ENCODE measurements around the gene GRID1. TPM values are rescaled to one million over a fixed set of nuclear protein-coding genes. Genes with fewer than 3 reads are reported as not detected.

GRID1 gene
- total RNA-seq, 1 experiment from 2014 or later: not detected

DNA sequence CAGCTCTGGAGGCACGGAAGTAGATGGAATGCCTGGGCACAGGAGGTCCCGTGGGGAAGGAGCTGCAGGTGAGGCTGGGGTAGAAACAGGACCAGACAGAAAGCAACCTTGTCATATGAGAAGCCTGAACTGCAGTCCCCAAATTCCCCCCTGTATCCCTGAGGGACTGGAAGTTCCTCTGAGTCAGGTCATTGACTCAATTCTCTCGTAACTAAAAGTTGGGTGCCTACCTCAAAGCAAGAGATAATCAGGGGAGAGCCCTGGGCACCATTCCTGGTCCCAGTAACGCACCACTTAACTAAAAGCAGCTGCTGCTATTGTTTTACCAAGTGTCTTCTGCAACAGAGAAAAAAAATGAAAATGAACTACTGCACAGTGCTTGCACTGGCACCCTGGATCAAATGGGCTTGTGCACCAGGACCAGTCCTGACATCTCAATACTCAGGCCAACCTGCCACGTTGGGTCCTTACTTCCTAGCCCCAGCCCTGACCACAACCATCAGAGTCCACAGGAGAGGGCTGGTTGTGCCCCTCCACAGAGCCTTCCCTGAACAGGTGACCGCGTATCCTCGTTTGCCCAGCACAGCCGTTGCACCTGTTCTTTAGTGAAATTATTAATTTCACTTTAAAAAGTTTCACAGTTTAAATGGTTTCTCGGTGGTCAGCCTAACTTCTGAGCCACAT is 79.3 kb downstream of the GRID1 start:
- ChIA-PET POLR2A (ENCODE audit: unreplicated experiment) (no interaction called here), CTCF (no interaction called here)
- Histone ChIP-seq H3K4me1 (replicated peaks; ENCODE audit: insufficient read depth) (no peaks in the 10 kb centered on the region), H3K79me2 (ENCODE audit: low read depth) (no peaks in the 10 kb centered on the region), H3K27ac (no peak overlapping the region), H3K4me2 (no peak overlapping the region), H3F3A (ENCODE audit: insufficient read depth, low read depth) (no peaks in the 10 kb centered on the region), H3K4me3 (no peak overlapping the region), H3K36me3 (ENCODE audit: low read depth) (no peaks in the 10 kb centered on the region), H3K9me2 (ENCODE audit: insufficient read depth) (no peaks in the 10 kb centered on the region), H2AFZ (no peak overlapping the region), H4K20me1 (ENCODE audit: insufficient read depth) (no peaks in the 10 kb centered on the region), H3K9me3 (ENCODE audit: insufficient read depth, low read depth) (no peaks in the 10 kb centered on the region), H3K27me3 (ENCODE audit: insufficient read depth, low read depth) (peaks cover 31% of the 10 kb centered on the region)
- DNase-seq: no peak
- TF ChIP-seq CTCF (conservative IDR thresholded peaks at IDR 0.05) (no peak), EZH2 (IDR thresholded peaks at IDR 0.05; ENCODE audit: low read depth) (no peak)
- BruUV-seq (replicated peaks): no TSS peak
- intact Hi-C loops (cut with micrococcal nuclease; ENCODE audit: unreplicated experiment): no loop called here

- Histone ChIP-seq H3K4me1 (replicated peaks; ENCODE audit: insufficient read depth) (no peaks in the 10 kb centered on the region), H3K9me3 (ENCODE audit: insufficient read depth, low read depth) (no peaks in the 10 kb centered on the region), H3K4me2 (no peak overlapping the region), H3K4me3 (no peak overlapping the region), H3K36me3 (ENCODE audit: low read depth) (no peaks in the 10 kb centered on the region), H3K27me3 (ENCODE audit: insufficient read depth, low read depth) (peaks cover 31% of the 10 kb centered on the region), H3F3A (ENCODE audit: insufficient read depth, low read depth) (no peaks in the 10 kb centered on the region), H3K27ac (no peak overlapping the region), H3K9me2 (ENCODE audit: insufficient read depth) (no peaks in the 10 kb centered on the region), H4K20me1 (ENCODE audit: insufficient read depth) (no peaks in the 10 kb centered on the region), H2AFZ (no peak overlapping the region), H3K79me2 (ENCODE audit: low read depth) (no peaks in the 10 kb centered on the region)
- CTCF ChIA-PET: no interaction called here
- no TSS peak for BruUV-seq (replicated peaks)
- DNase-seq: no peak
- no peak for TF ChIP-seq EZH2 (IDR thresholded peaks at IDR 0.05; ENCODE audit: low read depth)
- TF ChIP-seq CTCF (conservative IDR thresholded peaks at IDR 0.05): no peak
- POLR2A ChIA-PET (ENCODE audit: unreplicated experiment): no interaction called here
- intact Hi-C loops (cut with micrococcal nuclease; ENCODE audit: unreplicated experiment): no loop called here
Measured at GRCh38 chr10:86286236-86287109, 80.1 kb downstream of the GRID1 start.

DNA sequence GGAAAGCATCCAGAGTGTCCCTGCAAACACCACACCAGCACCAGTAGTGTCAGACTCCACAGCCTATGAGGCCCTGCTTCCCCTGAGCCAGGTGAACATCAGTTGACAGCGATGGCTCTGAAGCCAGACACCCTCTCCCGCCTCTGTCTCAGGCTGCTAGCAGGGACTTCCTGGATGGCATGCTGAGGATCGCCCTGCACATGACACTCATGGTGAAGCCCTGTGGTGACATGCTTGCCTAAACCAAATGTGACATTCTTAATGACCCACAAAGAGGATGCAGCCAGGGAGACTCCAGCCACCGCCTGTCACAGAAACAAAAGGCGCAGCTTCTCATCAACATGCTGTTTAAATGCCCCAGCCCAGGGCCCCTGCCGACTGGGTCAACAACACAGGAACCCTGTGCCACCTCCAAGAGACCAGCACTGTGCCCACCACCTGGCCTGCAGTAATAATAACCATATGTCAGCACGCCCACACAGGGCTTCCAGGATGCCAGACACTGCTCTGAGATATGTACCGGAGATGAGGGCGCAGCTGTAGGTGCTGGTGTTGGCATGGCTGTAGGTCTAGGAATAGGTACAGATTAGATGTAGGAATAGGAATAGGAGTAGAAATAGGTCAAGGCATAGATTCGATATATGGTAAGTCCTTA is 81.3 kb downstream of the GRID1 start:
- POLR2A ChIA-PET (ENCODE audit: unreplicated experiment): no interaction called here
- H3K36me3 ChIP-seq (ENCODE audit: low read depth): no peaks in the 10 kb centered on the region
- H3K79me2 ChIP-seq (ENCODE audit: low read depth): no peaks in the 10 kb centered on the region
- TF ChIP-seq EZH2 (IDR thresholded peaks at IDR 0.05; ENCODE audit: low read depth) (no peak), CTCF (conservative IDR thresholded peaks at IDR 0.05) (no peak)
- no peaks in the 10 kb centered on the region for H3K9me3 ChIP-seq (ENCODE audit: insufficient read depth, low read depth)
- H3K27me3 ChIP-seq (ENCODE audit: insufficient read depth, low read depth): peaks cover 31% of the 10 kb centered on the region
- H3K4me2 ChIP-seq: no peak overlapping the region
- no peaks in the 10 kb centered on the region for H4K20me1 ChIP-seq (ENCODE audit: insufficient read depth)
- no peak overlapping the region for H2AFZ ChIP-seq
- BruUV-seq (replicated peaks): no TSS peak
- no peak overlapping the region for H3K4me3 ChIP-seq
- H3F3A ChIP-seq (ENCODE audit: insufficient read depth, low read depth): no peaks in the 10 kb centered on the region
- no peak for DNase-seq
- CTCF ChIA-PET: no interaction called here
- no peaks in the 10 kb centered on the region for H3K4me1 ChIP-seq (replicated peaks; ENCODE audit: insufficient read depth)
- intact Hi-C loops (cut with micrococcal nuclease; ENCODE audit: unreplicated experiment): no loop called here
- H3K27ac ChIP-seq: no peak overlapping the region
- H3K9me2 ChIP-seq (ENCODE audit: insufficient read depth): no peaks in the 10 kb centered on the region
